Measurements from ENCODE around the gene SELENOP. TPM values are rescaled to one million over a fixed set of nuclear protein-coding genes. Genes with fewer than 3 reads are reported as not detected.

Gene SELENOP
- polyA plus RNA-seq, 1 experiment = 2.0 TPM

GRCh38 chr5:42801516-42802166 is 10.1 kb downstream of the SELENOP start:
- Histone ChIP-seq H3K9me3 (ENCODE audit: control insufficient read depth, insufficient read depth, low read length) (no peaks in the 10 kb centered on the region), H3K4me3 (ENCODE audit: low read depth, low read length) (no peak overlapping the region), H3K27me3 (ENCODE audit: control insufficient read depth, insufficient read depth, low read length) (no peaks in the 10 kb centered on the region), H3K27ac (ENCODE audit: low read depth, low read length) (no peak overlapping the region)
- no peak for TF ChIP-seq CTCF (IDR thresholded peaks at IDR 0.05; ENCODE audit: low read depth, low read length)
- ChIA-PET POLR2A (no interaction called here), CTCF (interaction anchor here (1.1 kb wide), 1 partner anchor 379 kb away, joined by 3 read pairs; the partner anchor contains the start of gene GHR)
- DNase-seq (ENCODE audit: low read depth, low spot score) = no peak

- no peaks in the 10 kb centered on the region for H3K27me3 ChIP-seq (ENCODE audit: control insufficient read depth, insufficient read depth, low read length)
- no peak for TF ChIP-seq CTCF (IDR thresholded peaks at IDR 0.05; ENCODE audit: low read depth, low read length)
- no peak for DNase-seq (ENCODE audit: low read depth, low spot score)
- no peak overlapping the region for H3K4me3 ChIP-seq (ENCODE audit: low read depth, low read length)
- no peaks in the 10 kb centered on the region for H3K9me3 ChIP-seq (ENCODE audit: control insufficient read depth, insufficient read depth, low read length)
- POLR2A ChIA-PET = no interaction called here
- H3K27ac ChIP-seq (ENCODE audit: low read depth, low read length) = no peak overlapping the region
- CTCF ChIA-PET = interaction anchor here (0.6 to 1.1 kb wide), 2 partner anchors 34 to 378 kb away, joined by 3 read pairs; partner anchors contain the start of gene GHR
These were observed 10.9 kb downstream of the SELENOP start for GRCh38 chr5:42800748-42801330.

DNA sequence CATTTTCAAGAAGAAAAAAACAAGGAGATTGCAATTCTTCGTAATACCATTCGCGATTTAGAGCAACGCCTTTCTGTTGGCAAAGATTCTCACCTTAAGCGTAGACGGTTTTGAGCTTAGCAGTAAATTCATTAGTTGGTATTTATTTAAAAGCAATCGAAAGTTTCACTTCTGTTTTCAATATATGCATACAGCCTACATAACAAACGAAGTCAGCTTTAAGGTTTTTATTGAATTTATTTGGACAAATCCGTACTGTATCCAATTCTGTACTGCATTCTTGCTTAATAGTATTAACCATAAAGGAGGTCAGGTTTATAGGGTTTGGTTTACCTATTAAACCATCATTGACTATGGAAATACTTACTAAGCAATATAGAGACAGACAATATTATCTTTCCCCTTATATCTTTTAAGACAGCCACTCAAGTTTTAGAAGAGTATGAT is 12.0 kb downstream of the SELENOP start:
- H3K27ac ChIP-seq (ENCODE audit: low read depth, low read length) = no peak overlapping the region
- H3K9me3 ChIP-seq (ENCODE audit: control insufficient read depth, insufficient read depth, low read length) = no peaks in the 10 kb centered on the region
- DNase-seq (ENCODE audit: low read depth, low spot score) = no peak
- ChIA-PET POLR2A (no interaction called here), CTCF (no interaction called here)
- no peak overlapping the region for H3K4me3 ChIP-seq (ENCODE audit: low read depth, low read length)
- no peak for TF ChIP-seq CTCF (IDR thresholded peaks at IDR 0.05; ENCODE audit: low read depth, low read length)
- no peaks in the 10 kb centered on the region for H3K27me3 ChIP-seq (ENCODE audit: control insufficient read depth, insufficient read depth, low read length)

GRCh38 chr5:42799241-42799608 is 12.5 kb downstream of the SELENOP start:
- no peak for TF ChIP-seq CTCF (IDR thresholded peaks at IDR 0.05; ENCODE audit: low read depth, low read length)
- H3K27me3 ChIP-seq (ENCODE audit: control insufficient read depth, insufficient read depth, low read length) = no peaks in the 10 kb centered on the region
- no peaks in the 10 kb centered on the region for H3K9me3 ChIP-seq (ENCODE audit: control insufficient read depth, insufficient read depth, low read length)
- H3K4me3 ChIP-seq (ENCODE audit: low read depth, low read length) = no peak overlapping the region
- H3K27ac ChIP-seq (ENCODE audit: low read depth, low read length) = no peak overlapping the region
- ChIA-PET CTCF (no interaction called here), POLR2A (no interaction called here)
- DNase-seq (ENCODE audit: low read depth, low spot score) = no peak
